Amniotic epithelial cell (primary cell): Measurements from ENCODE around the gene HYAL4.
"Not testable (repeated sequence)": the region's sequence is repeated elsewhere in the genome, so short reads cannot be mapped to it uniquely, and the experiment has no call there.

Source experiments
- DNase-seq: peaks from one replicate; pipeline ENCODE4 v3.0.0-alpha.2; 2010; ENCODE audit warnings: low read depth

The HYAL4 gene

DNA sequence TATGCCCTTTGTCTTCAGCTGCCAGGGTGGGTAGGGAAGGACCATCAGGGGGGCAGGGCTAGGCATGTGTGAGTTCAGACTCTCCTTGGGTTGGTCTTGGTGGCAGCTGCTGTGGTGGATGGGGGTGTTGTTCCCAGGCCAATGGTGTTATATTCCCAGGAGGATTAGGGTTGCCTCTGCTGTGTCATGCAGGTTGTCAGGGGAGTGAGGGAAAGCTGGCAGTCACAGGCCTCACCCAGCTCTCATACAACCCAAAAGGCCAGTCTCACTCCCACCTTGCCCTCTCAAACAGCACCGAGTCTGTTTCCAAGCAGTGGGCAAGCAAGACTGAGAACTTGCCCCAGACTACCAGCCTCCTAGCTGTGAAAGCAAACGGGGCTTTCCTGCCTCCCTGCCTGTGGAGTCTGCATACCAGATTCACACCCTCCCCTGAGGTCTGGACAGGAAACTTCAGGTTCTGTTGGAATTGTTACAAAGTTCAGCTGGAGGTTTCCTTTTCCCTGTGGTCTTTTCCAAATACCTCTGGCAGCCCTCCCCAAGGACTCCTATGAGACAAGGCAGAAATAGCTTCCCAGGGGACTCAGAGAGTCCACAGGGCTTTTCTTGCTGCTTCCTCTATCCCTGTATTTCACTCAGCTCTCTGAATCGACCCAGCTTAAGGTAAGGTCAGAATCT, 1.4 kb downstream of the HYAL4 start:
- peak; percentile 22 for DNase-seq

GRCh38 chr7:123847868-123848267, 2.9 kb downstream of the HYAL4 start:
- DNase-seq, result no peak

GRCh38 chr7:123849855-123850254, 4.9 kb downstream of the HYAL4 start:
- no peak for DNase-seq

DNA sequence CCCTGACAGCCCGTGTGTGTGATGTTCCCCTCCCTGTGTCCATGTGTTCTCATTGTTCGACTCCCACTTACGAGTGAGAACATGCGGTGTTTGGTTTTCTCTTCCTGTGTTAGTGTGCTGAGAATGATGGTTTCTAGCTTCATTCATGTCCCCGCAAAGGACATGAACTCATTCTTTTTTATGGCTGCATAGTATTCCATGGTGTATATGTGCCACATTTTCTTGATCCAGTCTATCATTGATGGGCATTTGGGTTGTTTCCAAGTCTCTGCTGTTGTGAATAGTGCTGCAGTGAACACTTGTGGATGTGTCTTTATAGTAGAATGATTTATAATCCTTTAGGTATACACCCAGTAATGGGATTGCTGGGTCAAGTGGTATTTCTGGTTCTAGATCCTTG, 6.4 kb downstream of the HYAL4 start:
- not testable (repeated sequence) for DNase-seq

DNA sequence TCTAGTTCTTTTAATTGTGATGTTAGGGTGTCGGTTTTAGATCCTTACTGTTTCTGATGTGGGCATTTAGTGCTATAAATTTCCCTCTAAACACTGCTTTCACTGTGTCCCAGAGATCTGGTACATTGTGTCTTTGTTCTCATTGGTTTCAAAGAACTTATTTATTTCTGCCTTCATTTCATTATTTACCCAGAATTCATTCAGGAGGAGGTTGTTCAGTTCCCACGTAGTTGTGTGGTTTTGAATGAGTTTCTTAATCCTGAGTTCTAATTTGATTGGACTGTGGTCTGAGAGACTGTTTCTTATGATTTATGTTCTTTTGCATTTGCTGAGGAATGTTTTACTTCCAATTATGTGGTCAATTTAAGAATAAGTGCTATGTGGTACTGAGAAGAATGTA, 9.3 kb downstream of the HYAL4 start:
- DNase-seq, result not testable (repeated sequence)

GRCh38 chr7:123856428-123856827, 11.5 kb downstream of the HYAL4 start:
- DNase-seq, result not testable (repeated sequence)

DNA sequence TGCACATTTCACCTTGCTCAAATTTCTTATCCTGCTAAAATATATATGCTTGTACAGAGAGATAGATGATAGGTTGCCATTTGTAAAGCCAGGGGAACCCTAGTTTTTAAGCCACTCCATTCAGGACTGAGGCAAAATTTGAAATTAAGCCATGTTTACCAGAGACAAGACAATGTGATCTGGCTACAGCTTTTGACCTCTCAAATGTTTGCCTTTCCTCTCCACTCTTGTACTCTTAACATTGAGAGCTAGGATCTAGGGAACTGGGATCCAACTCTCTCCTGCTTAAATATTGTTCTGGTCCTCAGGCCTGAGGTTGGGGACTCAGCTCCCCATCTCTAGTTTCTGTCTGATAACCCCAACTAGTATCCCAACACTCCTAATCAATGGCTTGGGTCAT, 15.9 kb downstream of the HYAL4 start:
- DNase-seq, result no peak

GRCh38 chr7:123862775-123863174, 17.8 kb downstream of the HYAL4 start:
- DNase-seq, result no peak

DNA sequence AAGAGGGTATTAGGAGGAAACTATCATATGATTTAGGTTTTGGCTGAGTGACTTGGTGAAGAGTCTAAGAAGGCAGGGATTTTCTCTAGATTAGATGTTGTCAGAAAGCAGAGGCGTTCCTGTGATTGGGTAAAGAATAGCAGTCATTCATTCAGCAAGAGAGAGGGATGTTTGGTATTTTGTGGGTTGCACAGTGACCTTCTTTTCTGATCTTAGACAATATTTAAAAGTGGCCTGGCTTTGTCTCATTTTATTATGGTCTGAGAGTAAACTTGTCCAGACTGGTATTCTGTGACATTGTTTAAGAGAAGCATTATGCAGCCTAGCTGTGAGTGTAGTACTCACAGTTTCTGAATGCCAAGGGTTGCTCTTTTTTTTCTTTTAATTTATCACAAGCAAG, 18.5 kb downstream of the HYAL4 start:
- no peak for DNase-seq

GRCh38 chr7:123864012-123864411, 19.0 kb downstream of the HYAL4 start:
- DNase-seq, result no peak

DNA sequence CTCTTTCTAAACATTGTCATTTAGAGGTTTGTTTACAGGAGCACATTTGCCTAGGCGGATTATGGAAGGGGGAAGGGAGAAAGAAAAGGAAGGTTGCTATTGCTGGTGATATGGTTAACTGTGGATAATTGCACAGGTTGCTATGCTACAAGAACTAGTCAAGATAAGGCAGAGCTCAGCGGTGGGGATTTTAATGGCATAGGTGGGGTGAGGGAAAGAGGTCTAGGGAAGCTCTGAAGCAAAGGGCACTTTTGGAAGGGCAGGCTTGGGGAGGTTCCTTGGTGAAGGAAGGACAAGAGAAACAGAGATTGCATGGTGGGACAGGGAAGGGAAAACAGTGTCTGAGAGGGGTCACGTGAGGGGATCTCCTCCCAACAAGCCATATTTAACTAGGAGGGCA, 19.5 kb downstream of the HYAL4 start:
- DNase-seq, result no peak

DNA sequence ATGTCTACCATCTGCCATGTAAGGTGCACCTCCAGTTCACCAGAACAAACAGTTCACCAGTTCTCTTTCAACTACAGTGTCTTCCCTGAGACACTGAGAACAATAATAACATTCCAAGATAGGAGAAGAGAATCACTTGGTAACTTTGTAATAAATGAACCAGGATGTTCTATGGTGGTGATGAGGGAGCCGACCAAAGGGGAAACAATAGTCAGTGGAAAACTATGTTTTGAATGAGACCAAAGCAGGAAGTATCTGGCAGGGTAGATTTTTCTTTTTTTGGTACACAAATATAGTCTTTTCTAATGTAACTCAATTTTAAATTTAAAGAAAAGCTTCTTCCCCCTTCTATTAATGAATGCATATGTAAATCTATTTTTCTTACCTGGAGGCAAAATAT, 20.0 kb downstream of the HYAL4 start:
- no peak for DNase-seq

GRCh38 chr7:123865517-123866117, 20.6 kb downstream of the HYAL4 start:
- DNase-seq, result peak; percentile 63

DNA sequence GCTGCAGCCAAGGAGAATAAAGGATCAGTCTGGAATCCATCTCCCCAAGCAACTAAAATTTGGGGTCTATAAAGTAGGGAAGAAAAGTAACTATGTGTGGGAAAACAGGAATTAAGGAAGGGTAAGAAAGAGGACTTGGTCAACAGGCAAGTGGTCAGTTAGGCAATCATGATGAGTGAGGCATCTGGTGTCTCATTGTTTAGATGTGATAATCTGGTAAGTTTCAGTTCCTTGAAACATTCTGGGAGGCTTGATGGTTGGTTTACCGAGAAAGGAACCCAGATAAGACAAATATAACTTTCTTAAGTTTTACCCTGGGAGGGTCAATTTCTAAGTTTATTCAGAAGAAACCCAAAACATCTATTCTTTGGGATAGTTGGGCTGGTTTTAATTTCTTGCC, 22.3 kb downstream of the HYAL4 start:
- DNase-seq, result peak; percentile 81

DNA sequence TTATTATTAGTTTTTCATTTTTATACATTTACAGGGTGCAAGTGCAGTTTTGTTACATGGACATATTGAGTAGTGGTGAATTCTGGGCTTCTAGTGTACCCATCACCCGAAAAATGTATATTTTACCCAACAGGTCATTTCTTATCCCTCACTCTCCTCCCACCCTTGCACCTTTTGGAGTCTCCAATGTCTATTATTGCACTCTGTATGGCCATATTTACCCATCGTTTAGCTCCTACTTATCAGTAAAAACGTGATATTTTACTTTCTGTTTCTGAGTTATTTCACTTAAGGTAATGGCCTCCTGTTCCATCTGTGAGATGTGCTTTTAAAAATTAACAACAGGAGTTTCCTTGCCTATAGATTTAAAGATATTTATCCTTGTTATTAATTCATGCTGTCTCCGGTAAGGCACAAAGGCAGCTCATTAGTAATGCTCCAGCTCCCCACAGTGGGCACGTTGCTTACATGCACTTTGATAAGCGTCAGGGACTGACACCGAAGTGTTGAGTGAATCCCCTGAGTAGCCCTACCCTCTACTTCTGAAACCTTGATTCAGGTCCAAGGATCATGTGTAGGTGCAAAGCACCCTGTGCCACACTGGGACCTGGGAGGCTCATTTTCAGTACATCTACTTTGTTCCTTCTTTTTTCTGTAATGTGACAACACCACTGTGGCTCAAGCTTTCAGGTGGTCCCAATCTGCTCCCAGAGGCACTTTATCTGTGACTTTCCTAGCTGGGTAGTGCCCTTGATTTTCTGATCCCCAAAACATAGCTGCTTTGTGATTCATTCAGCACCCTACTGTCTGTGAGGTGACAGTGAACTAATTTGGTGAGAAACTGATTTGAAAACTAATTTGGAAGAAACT, 27.3 kb downstream of the HYAL4 start:
- DNase-seq, result peak; percentile 48

- no peak for DNase-seq
These were observed 27.9 kb downstream of the HYAL4 start for GRCh38 chr7:123872908-123873307.

- DNase-seq, result no peak
These were observed 31.7 kb downstream of the HYAL4 start for GRCh38 chr7:123876557-123877256.

GRCh38 chr7:123879628-123880027, 34.7 kb downstream of the HYAL4 start:
- peak; percentile 58 for DNase-seq

GRCh38 chr7:123881300-123881699, 36.3 kb downstream of the HYAL4 start:
- DNase-seq, result no peak

DNA sequence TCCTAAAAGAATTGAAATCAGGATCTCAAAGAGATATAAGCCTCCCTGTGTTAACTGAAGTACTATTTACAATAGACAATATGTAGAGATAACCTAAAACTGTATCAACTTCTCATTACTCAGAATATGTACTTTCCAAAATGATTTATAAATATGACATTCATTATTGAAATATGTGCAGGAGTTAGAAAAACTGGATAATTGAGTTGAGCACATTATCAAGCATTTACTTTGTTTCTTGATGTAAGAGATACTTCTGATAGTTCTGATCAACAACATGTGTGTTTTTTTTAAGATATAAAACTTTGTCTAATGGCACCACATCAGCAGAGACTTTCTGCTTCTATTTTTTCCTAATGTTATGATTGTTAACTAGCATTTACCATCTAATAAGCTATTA, 38.2 kb downstream of the HYAL4 start:
- DNase-seq, result no peak

- DNase-seq, result no peak
These were observed 43.2 kb downstream of the HYAL4 start for GRCh38 chr7:123888192-123888591.

DNA sequence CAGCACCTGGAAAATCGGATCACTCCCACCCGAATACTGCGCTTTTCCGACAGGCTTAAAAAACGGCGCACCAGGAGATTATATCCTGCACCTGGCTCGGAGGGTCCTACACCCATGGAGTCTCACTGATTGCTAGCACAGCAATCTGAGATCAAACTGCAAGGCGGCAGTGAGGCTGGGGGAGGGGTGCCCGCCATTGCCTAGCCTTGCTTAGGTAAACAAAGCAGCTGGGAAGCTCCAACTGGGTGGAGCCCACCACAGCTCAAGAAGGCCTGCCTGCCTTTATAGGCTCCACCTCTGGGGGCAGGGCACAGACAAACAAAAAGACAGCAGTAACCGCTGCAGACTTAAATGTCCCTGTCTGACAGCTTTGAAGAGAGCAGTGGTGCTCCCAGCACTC, 49.8 kb downstream of the HYAL4 start:
- not testable (repeated sequence) for DNase-seq
